ENCODE results near the gene F8A3. TPM values are rescaled to one million over a fixed set of nuclear protein-coding genes. Genes with fewer than 3 reads are reported as not detected.
A peak's percentile ranks its signal among the peaks of the same experiment; 100 is the strongest.

The F8A3 gene
- total and polyA plus RNA-seq, 9 of the 15 experiments (the other 6 are each of a cell fraction or from before 2014, with no cell fraction given) = not detected

DNA sequence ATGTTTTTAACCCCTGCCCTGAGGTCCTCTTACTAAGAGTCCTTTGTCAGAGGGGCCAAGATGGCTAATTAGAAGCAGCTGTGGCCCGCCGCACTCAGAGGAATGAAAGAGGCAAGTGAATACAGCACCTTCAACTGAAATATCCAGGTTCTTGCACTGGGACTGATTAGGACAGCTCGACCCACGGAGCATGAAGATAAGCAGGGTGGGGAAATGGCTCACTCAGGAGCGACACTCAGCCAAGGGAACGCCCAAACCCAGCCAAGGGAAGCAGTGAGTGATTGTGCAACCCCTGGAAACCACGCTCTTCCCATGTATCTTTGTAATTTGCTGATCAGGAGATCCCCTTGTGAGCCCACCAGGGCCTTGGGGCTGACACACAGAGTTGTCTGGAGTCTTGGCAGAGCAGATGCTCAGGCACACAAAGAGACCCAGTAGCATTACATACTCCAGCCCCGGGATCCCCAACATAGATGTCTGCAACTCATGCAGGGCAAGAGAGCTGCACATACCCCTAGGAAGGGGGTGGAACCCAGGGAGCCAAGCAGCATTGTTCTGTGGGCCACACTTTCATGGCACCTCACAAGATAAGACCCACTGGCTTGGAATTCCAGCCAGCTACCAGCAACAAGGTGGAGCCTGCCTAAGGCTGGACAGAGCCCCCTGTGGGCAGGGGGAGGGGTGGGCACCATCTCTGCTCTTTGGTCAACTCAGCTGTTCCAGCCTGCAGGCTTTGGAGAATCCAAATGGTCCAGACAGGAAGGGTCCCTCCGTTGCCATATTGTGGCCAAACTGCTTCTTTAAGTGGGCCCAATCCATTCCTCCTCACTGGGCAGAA is 23.3 kb downstream of the F8A3 start (continued):
- TF ChIP-seq SFPQ (IDR thresholded peaks at IDR 0.05; ENCODE audit: low read depth, low read length) = no peak
- TF ChIP-seq CBX8 (IDR thresholded peaks at IDR 0.05; ENCODE audit: borderline replicate concordance, extremely low read depth, low read depth, low read length, poor library complexity, severe bottlenecking) = no peak
- no peak for TF ChIP-seq RAD21 (CRISPR knock-in tag; conservative IDR thresholded peaks at IDR 0.05 in 1 of 2, IDR thresholded peaks at IDR 0.05 in 1 of 2)
- TF ChIP-seq, protein P1, sequence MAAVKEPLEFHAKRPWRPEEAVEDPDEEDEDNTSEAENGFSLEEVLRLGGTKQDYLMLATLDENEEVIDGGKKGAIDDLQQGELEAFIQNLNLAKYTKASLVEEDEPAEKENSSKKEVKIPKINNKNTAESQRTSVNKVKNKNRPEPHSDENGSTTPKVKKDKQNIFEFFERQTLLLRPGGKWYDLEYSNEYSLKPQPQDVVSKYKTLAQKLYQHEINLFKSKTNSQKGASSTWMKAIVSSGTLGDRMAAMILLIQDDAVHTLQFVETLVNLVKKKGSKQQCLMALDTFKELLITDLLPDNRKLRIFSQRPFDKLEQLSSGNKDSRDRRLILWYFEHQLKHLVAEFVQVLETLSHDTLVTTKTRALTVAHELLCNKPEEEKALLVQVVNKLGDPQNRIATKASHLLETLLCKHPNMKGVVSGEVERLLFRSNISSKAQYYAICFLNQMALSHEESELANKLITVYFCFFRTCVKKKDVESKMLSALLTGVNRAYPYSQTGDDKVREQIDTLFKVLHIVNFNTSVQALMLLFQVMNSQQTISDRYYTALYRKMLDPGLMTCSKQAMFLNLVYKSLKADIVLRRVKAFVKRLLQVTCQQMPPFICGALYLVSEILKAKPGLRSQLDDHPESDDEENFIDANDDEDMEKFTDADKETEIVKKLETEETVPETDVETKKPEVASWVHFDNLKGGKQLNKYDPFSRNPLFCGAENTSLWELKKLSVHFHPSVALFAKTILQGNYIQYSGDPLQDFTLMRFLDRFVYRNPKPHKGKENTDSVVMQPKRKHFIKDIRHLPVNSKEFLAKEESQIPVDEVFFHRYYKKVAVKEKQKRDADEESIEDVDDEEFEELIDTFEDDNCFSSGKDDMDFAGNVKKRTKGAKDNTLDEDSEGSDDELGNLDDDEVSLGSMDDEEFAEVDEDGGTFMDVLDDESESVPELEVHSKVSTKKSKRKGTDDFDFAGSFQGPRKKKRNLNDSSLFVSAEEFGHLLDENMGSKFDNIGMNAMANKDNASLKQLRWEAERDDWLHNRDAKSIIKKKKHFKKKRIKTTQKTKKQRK (IDR thresholded peaks at IDR 0.05; ENCODE audit: borderline replicate concordance, low read depth, low read length) = no peak
- TF ChIP-seq TRIM28 (IDR thresholded peaks at IDR 0.05) = no peak
- no peak for TF ChIP-seq MCM2 (IDR thresholded peaks at IDR 0.05; ENCODE audit: low read depth)
- no peak for TF ChIP-seq SIX5 (IDR thresholded peaks at IDR 0.05; ENCODE audit: borderline replicate concordance in 1 of 2, insufficient read depth in 1 of 2, low read depth in 1 of 2, low read length in 2 of 2)
- no peak for TF ChIP-seq TSC22D4 (tag; IDR thresholded peaks at IDR 0.05)
- TF ChIP-seq TRIM24 (IDR thresholded peaks at IDR 0.05) = peak; percentile 89 to 93
- no peak for TF ChIP-seq SETDB1 (IDR thresholded peaks at IDR 0.05; ENCODE audit: low read length)
- 0 out of 4 replicates have a peak, but pooled peaks of 1 of the 2 experiments have one; percentile 6 for TF ChIP-seq NRF1 (conservative IDR thresholded peaks at IDR 0.05 in 1 of 2, IDR thresholded peaks at IDR 0.05 in 1 of 2)
- no peak for TF ChIP-seq NFE2L1 (tag; IDR thresholded peaks at IDR 0.05; ENCODE audit: borderline replicate concordance, low read depth)
- TF ChIP-seq, protein P2, sequence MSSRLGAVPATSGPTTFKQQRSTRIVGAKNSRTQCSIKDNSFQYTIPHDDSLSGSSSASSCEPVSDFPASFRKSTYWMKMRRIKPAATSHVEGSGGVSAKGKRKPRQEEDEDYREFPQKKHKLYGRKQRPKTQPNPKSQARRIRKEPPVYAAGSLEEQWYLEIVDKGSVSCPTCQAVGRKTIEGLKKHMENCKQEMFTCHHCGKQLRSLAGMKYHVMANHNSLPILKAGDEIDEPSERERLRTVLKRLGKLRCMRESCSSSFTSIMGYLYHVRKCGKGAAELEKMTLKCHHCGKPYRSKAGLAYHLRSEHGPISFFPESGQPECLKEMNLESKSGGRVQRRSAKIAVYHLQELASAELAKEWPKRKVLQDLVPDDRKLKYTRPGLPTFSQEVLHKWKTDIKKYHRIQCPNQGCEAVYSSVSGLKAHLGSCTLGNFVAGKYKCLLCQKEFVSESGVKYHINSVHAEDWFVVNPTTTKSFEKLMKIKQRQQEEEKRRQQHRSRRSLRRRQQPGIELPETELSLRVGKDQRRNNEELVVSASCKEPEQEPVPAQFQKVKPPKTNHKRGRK (tag; IDR thresholded peaks at IDR 0.05) = no peak
- TF ChIP-seq, protein P3, sequence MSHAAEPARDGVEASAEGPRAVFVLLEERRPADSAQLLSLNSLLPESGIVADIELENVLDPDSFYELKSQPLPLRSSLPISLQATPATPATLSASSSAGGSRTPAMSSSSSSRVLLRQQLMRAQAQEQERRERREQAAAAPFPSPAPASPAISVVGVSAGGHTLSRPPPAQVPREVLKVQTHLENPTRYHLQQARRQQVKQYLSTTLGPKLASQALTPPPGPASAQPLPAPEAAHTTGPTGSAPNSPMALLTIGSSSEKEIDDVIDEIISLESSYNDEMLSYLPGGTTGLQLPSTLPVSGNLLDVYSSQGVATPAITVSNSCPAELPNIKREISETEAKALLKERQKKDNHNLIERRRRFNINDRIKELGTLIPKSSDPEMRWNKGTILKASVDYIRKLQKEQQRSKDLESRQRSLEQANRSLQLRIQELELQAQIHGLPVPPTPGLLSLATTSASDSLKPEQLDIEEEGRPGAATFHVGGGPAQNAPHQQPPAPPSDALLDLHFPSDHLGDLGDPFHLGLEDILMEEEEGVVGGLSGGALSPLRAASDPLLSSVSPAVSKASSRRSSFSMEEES (CRISPR knock-in tag; IDR thresholded peaks at IDR 0.05) = no peak
- no peak for TF ChIP-seq IFI16 (CRISPR knock-in tag; IDR thresholded peaks at IDR 0.05)
- TF ChIP-seq RFX7 (CRISPR knock-in tag; IDR thresholded peaks at IDR 0.05) = no peak
- no peak for TF ChIP-seq ZNF232 (CRISPR knock-in tag; IDR thresholded peaks at IDR 0.05)
- no peak for TF ChIP-seq NFRKB (IDR thresholded peaks at IDR 0.05; ENCODE audit: low read depth)
